ENCODE results near the gene REXO4.

Gene REXO4

GRCh38 chr9:133419005-133419404 lies 1.2 kb upstream of the REXO4 start:
- H3K27ac ChIP-seq: peak overlapping the region; percentile 89
- TF ChIP-seq CTCF (conservative IDR thresholded peaks at IDR 0.05): no peak

GRCh38 chr9:133415170-133415569 lies 2.6 kb downstream of the REXO4 start:
- no peak overlapping the region for H3K27ac ChIP-seq
- TF ChIP-seq CTCF (conservative IDR thresholded peaks at IDR 0.05): no peak

- no peak for TF ChIP-seq CTCF (conservative IDR thresholded peaks at IDR 0.05)
- no peak overlapping the region for H3K27ac ChIP-seq
Measured at GRCh38 chr9:133408042-133408441, 9.8 kb downstream of the REXO4 start.

- H3K27ac ChIP-seq: no peak overlapping the region
- TF ChIP-seq CTCF (conservative IDR thresholded peaks at IDR 0.05): peak; percentile 98
Measured at GRCh38 chr9:133406480-133407307, 11.1 kb downstream of the REXO4 start.

- no peak overlapping the region for H3K27ac ChIP-seq
- no peak for TF ChIP-seq CTCF (conservative IDR thresholded peaks at IDR 0.05)
Measured at GRCh38 chr9:133405508-133406438, 12.0 kb downstream of the REXO4 start.

GRCh38 chr9:133404454-133405002 lies 13.3 kb downstream of the REXO4 start:
- TF ChIP-seq CTCF (conservative IDR thresholded peaks at IDR 0.05): no peak
- H3K27ac ChIP-seq: peak overlapping the region; percentile 32; the same call in 1 of the 2 replicates
